Fibroblast of the aortic adventitia (primary cell): ENCODE data around the gene FRMPD4. TPM values are rescaled to one million over a fixed set of nuclear protein-coding genes. Genes with fewer than 3 reads are reported as not detected.
A peak's percentile ranks its signal among the peaks of the same experiment; 100 is the strongest.

ENCODE experiments used
- DNase-seq: peaks from one replicate; pipeline ENCODE4 v3.0.0-alpha.2; 2010; ENCODE audit warnings: low read depth
- H3K4me3 ChIP-seq: 2 replicates; pipeline ENCODE4 v1.5.1; 2011; ENCODE audit warnings: low read depth, mild to moderate bottlenecking, control low read depth, low read length, moderate library complexity
- CTCF ChIP-seq: IDR thresholded peaks from 2 replicates; pipeline ENCODE4 v1.5.1; 2011; ENCODE audit warnings: mild to moderate bottlenecking, low read length, control low read depth, inconsistent platforms; ENCODE audit not compliant: insufficient read depth
- total RNA-seq: library from RNA; depleted of rRNA; stranded (reverse); fragments of >200 nt; gene quantifications from 2 replicates; pipeline ENCODE4 v1.2.3, GENCODE V29; 2012; ENCODE audit warnings: low replicate concordance

Gene FRMPD4
- total RNA-seq, 1 donor, result 5.0 TPM

GRCh38 chrX:12581546-12581945 is 443.3 kb downstream of the FRMPD4 start:
- DNase-seq, result no peak
- no peak for TF ChIP-seq CTCF
- H3K4me3 ChIP-seq, result no peak overlapping the region

GRCh38 chrX:12582649-12583048 is 444.4 kb downstream of the FRMPD4 start:
- no peak for TF ChIP-seq CTCF
- DNase-seq, result no peak
- no peak overlapping the region for H3K4me3 ChIP-seq

GRCh38 chrX:12583543-12583942 is 445.3 kb downstream of the FRMPD4 start:
- DNase-seq, result no peak
- H3K4me3 ChIP-seq, result no peak overlapping the region
- no peak for TF ChIP-seq CTCF

DNA sequence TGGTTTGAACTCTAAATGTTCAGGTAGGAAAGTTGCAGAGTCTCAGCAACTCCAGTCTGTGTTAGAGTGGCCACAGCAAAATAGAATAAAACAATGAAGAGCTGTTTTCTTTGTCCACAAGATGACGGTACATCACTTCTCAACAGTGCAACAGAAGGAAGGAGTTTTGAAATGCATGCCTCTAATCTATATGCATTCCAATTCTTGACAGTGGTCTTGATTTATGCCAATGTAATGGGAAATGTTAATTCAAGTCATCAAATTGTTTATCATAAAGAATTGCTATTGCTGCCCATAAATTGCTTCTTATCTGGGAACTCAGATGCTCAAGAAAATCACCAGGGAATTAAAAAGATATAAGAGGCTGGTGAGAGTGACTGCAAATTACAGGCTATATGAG is 457.4 kb downstream of the FRMPD4 start:
- H3K4me3 ChIP-seq, result no peak overlapping the region
- peak; percentile 0 for DNase-seq
- TF ChIP-seq CTCF, result no peak

- peak; percentile 57 for DNase-seq
- no peak for TF ChIP-seq CTCF
Observed at GRCh38 chrX:12610079-12610478, 471.8 kb downstream of the FRMPD4 start.

GRCh38 chrX:12611471-12611870 is 473.2 kb downstream of the FRMPD4 start:
- DNase-seq, result no peak
- no peak overlapping the region for H3K4me3 ChIP-seq
- TF ChIP-seq CTCF, result no peak

More at GRCh38 chrX:12610079-12610478, 471.8 kb downstream of the FRMPD4 start:
- H3K4me3 ChIP-seq, result no peak overlapping the region

- no peak overlapping the region for H3K4me3 ChIP-seq
- no peak for TF ChIP-seq CTCF
- DNase-seq, result no peak
Observed at GRCh38 chrX:12614266-12614665, 476.0 kb downstream of the FRMPD4 start.
